NCI-H526 (cell line): Measurements from ENCODE around the gene HOXA2.

ENCODE experiments used
- DNase-seq, 2 experiments: peaks; one replicate each; lab custom pipeline; 2025; lab: John Stamatoyannopoulos, UW

HOXA2 gene

GRCh38 chr7:27102581-27103442, at the start of gene HOXA2:
TSS of gene HOXA2 (minus strand) at chr7:27102683. CDS start at chr7:27102500, 183 bp downstream.
- DNase-seq: peak in 1 of 2 experiments; percentile 80

GRCh38 chr7:27151341-27151930, 49.0 kb upstream of the HOXA2 start:
- DNase-seq: no peak

GRCh38 chr7:27150568-27151340, 48.3 kb upstream of the HOXA2 start:
- peak in 1 of 2 experiments; percentile 94 for DNase-seq

GRCh38 chr7:27149842-27150567, 47.5 kb upstream of the HOXA2 start:
- DNase-seq: peak in 1 of 2 experiments; percentile 63

- DNase-seq: peak in 1 of 2 experiments; percentile 49
Measured at GRCh38 chr7:27148756-27149641, 46.5 kb upstream of the HOXA2 start.

GRCh38 chr7:27148031-27148755, 45.7 kb upstream of the HOXA2 start:
- no peak for DNase-seq

GRCh38 chr7:27147199-27148030, 44.9 kb upstream of the HOXA2 start, which contains the start of gene HOXA6:
TSS of gene HOXA6 (minus strand) at chr7:27147774. CDS start at chr7:27147749, 25 bp downstream.
- DNase-seq: no peak

- no peak for DNase-seq
Measured at GRCh38 chr7:27146491-27147198, 44.2 kb upstream of the HOXA2 start.

GRCh38 chr7:27145914-27146412, 43.5 kb upstream of the HOXA2 start:
- DNase-seq: no peak

- DNase-seq: no peak
Measured at GRCh38 chr7:27145165-27145913, 42.9 kb upstream of the HOXA2 start.

GRCh38 chr7:27144781-27145164, 42.3 kb upstream of the HOXA2 start:
- DNase-seq: no peak

GRCh38 chr7:27143950-27144780, 41.7 kb upstream of the HOXA2 start:
- no peak for DNase-seq

- peak; percentile 97 to 99 for DNase-seq
Measured at GRCh38 chr7:27143023-27143949, 40.8 kb upstream of the HOXA2 start, which contains the start of gene HOXA5. TSS of gene HOXA5 (minus strand) at chr7:27143681. CDS start at chr7:27143607, 74 bp downstream.

- DNase-seq: peak in 1 of 2 experiments; percentile 57
Measured at GRCh38 chr7:27142580-27143022, 40.1 kb upstream of the HOXA2 start.

- DNase-seq: no peak
Measured at GRCh38 chr7:27141923-27142579, 39.6 kb upstream of the HOXA2 start.
